ENCODE results near the gene A3GALT2. TPM values are rescaled to one million over a fixed set of nuclear protein-coding genes. Genes with fewer than 3 reads are reported as not detected.

The A3GALT2 gene
- total RNA-seq, 1 donor from 2014 or later = 0.29 TPM

DNA sequence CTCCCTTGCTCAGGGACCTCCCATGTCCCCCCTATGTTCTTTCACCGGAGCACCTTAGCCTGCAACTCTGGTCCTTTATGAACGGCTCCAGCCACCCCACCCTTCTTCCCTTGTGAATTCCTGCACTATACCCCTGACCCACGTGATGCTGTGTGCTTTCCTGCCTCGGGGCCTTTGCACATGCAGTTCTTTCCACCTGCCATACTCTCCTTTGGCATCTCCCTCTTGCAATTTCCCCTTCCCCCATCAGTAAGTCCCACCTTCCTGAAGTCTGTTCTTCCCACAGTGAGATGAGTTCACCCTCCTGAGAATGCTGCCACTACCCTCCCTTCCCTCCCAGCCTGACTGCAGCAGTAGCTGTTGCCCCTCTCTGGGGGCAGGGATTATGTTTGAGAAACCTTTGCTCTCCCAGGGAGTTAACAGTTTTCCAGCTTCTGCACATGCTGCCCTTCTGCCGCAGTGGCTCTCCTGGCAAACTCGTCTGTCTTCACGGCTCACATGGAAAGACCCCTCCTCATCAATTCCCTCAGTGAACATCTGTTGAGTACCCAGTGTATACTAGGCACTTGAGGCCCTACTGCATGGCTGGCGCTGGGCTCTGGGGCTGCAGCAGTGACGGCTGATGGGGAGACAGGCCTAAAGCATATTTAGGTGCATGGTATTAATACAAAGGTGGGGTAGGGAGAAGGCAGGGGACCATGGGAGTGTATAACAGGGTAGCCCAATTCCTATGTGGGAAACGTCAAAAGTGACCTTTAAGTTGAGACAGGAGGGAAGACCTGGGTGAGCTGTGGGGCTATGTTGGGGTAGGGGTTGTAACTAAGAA lies 54.9 kb downstream of the A3GALT2 start:
- no peaks in the 10 kb centered on the region for H3K27me3 Mint-ChIP-seq
- no peak for DNase-seq (ENCODE audit: low spot score, unreplicated experiment)
- no peaks in the 10 kb centered on the region for H3K9me3 Mint-ChIP-seq (ENCODE audit: low read depth)
- H3K27ac Mint-ChIP-seq = no peak overlapping the region
- H3K4me1 Mint-ChIP-seq (ENCODE audit: low read depth) = peaks cover 8% of the 10 kb centered on the region
- TF ChIP-seq, protein P1, sequence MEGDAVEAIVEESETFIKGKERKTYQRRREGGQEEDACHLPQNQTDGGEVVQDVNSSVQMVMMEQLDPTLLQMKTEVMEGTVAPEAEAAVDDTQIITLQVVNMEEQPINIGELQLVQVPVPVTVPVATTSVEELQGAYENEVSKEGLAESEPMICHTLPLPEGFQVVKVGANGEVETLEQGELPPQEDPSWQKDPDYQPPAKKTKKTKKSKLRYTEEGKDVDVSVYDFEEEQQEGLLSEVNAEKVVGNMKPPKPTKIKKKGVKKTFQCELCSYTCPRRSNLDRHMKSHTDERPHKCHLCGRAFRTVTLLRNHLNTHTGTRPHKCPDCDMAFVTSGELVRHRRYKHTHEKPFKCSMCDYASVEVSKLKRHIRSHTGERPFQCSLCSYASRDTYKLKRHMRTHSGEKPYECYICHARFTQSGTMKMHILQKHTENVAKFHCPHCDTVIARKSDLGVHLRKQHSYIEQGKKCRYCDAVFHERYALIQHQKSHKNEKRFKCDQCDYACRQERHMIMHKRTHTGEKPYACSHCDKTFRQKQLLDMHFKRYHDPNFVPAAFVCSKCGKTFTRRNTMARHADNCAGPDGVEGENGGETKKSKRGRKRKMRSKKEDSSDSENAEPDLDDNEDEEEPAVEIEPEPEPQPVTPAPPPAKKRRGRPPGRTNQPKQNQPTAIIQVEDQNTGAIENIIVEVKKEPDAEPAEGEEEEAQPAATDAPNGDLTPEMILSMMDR (IDR thresholded peaks at IDR 0.05; ENCODE audit: unreplicated experiment) = no peak
- peaks cover 5% of the 10 kb centered on the region for H3K36me3 Mint-ChIP-seq (ENCODE audit: insufficient read depth)
- H3K4me3 Mint-ChIP-seq (ENCODE audit: low read depth) = no peak overlapping the region

DNA sequence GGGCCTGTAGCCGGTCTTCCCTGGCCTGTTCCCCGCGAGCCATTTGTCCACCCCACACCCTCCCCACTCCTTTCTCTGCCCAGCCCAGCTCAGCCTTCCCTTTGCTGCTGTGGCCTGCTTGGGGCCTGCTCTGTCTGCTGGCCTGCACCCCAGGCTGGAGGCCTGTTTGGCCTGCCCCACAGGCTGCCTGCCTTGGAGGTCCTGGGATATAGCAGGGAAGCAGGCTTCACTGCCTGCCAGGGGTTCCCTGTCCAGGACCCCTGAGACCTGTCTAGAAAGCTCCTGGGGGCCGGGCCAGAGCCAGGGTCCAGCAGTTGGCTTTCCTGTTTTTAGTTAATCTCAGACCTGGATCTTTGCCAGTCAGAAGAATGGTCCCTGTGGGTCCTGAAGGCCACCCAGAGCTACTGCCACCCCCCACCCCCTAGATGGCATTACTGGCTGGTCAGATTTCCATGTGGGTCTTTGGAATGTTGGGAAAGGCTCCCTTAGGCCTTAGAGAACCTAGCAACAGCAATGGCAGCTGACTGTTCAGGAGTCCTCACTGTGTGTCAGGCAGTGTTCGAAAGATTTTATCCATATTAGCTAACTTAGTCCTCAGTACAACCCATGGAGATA lies 56.9 kb downstream of the A3GALT2 start:
- no peak for DNase-seq (ENCODE audit: low spot score, unreplicated experiment)
- H3K4me1 Mint-ChIP-seq (ENCODE audit: low read depth) = peaks cover 20% of the 10 kb centered on the region
- H3K4me3 Mint-ChIP-seq (ENCODE audit: low read depth) = no peak overlapping the region
- no peak overlapping the region for H3K27ac Mint-ChIP-seq
- H3K9me3 Mint-ChIP-seq (ENCODE audit: low read depth) = no peaks in the 10 kb centered on the region
- peaks cover 5% of the 10 kb centered on the region for H3K36me3 Mint-ChIP-seq (ENCODE audit: insufficient read depth)
- TF ChIP-seq, protein P1 (IDR thresholded peaks at IDR 0.05; ENCODE audit: unreplicated experiment) = no peak
- no peaks in the 10 kb centered on the region for H3K27me3 Mint-ChIP-seq

DNA sequence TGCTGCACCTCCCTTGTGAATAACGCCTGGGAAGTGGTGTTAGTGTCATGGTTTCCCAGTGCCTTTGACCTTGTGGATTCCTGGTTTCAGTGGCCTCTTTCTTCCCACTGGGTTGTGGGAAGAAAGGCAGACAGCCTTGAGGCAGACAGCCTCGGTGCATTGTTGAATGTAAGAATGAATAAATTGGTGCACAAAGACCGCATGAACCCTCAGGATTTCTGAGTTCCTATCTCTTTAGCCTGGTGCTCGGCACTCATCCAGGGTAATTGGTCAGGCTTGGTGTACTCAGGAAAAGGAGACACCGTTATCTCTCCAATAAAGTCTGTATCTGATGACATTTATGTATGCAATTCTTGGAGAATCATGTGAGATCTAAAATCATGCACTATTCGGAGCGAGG lies 59.6 kb downstream of the A3GALT2 start:
- peak overlapping the region; percentile 53 for H3K27ac Mint-ChIP-seq
- H3K4me1 Mint-ChIP-seq (ENCODE audit: low read depth) = peaks cover 27% of the 10 kb centered on the region
- TF ChIP-seq, protein P1 (IDR thresholded peaks at IDR 0.05; ENCODE audit: unreplicated experiment) = no peak
- peaks cover 5% of the 10 kb centered on the region for H3K36me3 Mint-ChIP-seq (ENCODE audit: insufficient read depth)
- no peak overlapping the region for H3K4me3 Mint-ChIP-seq (ENCODE audit: low read depth)
- H3K27me3 Mint-ChIP-seq = no peaks in the 10 kb centered on the region
- DNase-seq (ENCODE audit: low spot score, unreplicated experiment) = no peak
- no peaks in the 10 kb centered on the region for H3K9me3 Mint-ChIP-seq (ENCODE audit: low read depth)

DNA sequence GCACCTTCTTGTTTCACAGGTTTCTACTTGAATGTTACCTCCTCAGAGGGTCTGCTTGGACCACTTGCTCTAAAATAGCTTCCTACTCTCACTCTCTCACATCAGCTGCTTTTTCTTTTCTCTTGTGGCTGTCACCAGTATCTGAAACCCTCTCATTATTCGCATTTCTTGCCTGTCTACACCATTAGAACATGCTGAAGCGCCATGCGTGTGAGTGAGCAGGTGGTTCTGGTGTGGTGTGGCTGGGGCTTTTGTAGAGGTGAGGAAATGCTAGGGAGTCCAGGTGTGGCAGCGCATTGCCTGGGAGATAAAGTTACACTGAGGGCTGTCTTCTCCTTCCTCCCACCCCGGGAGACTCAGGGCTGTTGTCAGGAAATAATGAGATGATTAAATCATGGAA lies 60.5 kb downstream of the A3GALT2 start:
- Mint-ChIP-seq H3K36me3 (ENCODE audit: insufficient read depth) (peaks cover 5% of the 10 kb centered on the region), H3K27ac (peak overlapping the region; percentile 31), H3K9me3 (ENCODE audit: low read depth) (no peaks in the 10 kb centered on the region), H3K27me3 (no peaks in the 10 kb centered on the region), H3K4me3 (ENCODE audit: low read depth) (peak overlapping the region; percentile 34), H3K4me1 (ENCODE audit: low read depth) (peaks cover 27% of the 10 kb centered on the region)
- TF ChIP-seq, protein P1 (IDR thresholded peaks at IDR 0.05; ENCODE audit: unreplicated experiment) = no peak
- no peak for DNase-seq (ENCODE audit: low spot score, unreplicated experiment)

DNA sequence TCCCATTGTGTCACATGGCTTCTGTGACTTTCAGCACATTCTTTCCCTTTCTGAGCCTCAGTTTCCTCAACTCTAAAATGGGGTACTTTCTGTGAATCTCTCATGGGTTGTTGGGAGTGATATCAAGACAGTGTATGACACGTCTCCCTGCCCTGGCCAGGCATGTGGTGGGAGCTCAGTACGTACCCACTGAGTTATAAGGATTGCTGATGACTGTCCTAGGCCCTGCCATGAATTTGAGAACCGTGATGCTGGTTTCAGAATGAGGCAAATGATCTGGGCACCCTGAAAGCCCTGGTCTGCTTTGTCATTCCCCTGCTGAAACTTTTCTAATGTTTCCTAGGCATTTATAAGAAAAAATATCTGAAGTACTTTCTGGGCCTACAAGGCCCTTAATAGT lies 61.0 kb downstream of the A3GALT2 start:
- H3K4me1 Mint-ChIP-seq (ENCODE audit: low read depth) = peaks cover 27% of the 10 kb centered on the region
- no peaks in the 10 kb centered on the region for H3K27me3 Mint-ChIP-seq
- no peak overlapping the region for H3K4me3 Mint-ChIP-seq (ENCODE audit: low read depth)
- H3K27ac Mint-ChIP-seq = peak overlapping the region; percentile 31
- no peak for DNase-seq (ENCODE audit: low spot score, unreplicated experiment)
- TF ChIP-seq, protein P1 (IDR thresholded peaks at IDR 0.05; ENCODE audit: unreplicated experiment) = no peak
- H3K9me3 Mint-ChIP-seq (ENCODE audit: low read depth) = no peaks in the 10 kb centered on the region
- peaks cover 5% of the 10 kb centered on the region for H3K36me3 Mint-ChIP-seq (ENCODE audit: insufficient read depth)
